Measurements from ENCODE around the gene FGD2. TPM values are rescaled to one million over a fixed set of nuclear protein-coding genes. Genes with fewer than 3 reads are reported as not detected.

FGD2 gene
- total and polyA plus RNA-seq, 9 of the 15 experiments (the other 6 are each of a cell fraction or from before 2014, with no cell fraction given) = 0.09 TPM; not detected in 8

- no peak for TF ChIP-seq ZNF318 (IDR thresholded peaks at IDR 0.05; ENCODE audit: borderline replicate concordance in 1 of 2, low read depth in 1 of 2)
- TF ChIP-seq ZBTB7A (IDR thresholded peaks at IDR 0.05; ENCODE audit: borderline replicate concordance, control insufficient read depth, low read depth, low read length) = peak; percentile 85
- TF ChIP-seq ZNF445 (CRISPR knock-in tag; IDR thresholded peaks at IDR 0.05; ENCODE audit: low read depth) = no peak
- TF ChIP-seq RBM39 (optimal IDR thresholded peaks at IDR 0.05; ENCODE audit: low read depth, low read length) = no peak
- no peak for TF ChIP-seq HMG20B (CRISPR knock-in tag; IDR thresholded peaks at IDR 0.05)
- no peak for TF ChIP-seq JUNB (CRISPR knock-in tag; conservative IDR thresholded peaks at IDR 0.05)
- peak; percentile 77 to 88 for TF ChIP-seq E2F6 (IDR thresholded peaks at IDR 0.05; ENCODE audit: borderline replicate concordance in 1 of 2, extremely low read depth in 1 of 2, insufficient read depth in 1 of 2, insufficient read length in 1 of 2, low read depth in 1 of 2, low read length in 1 of 2, poor library complexity in 1 of 2, severe bottlenecking in 1 of 2)
- TF ChIP-seq ILK (tag; IDR thresholded peaks at IDR 0.05; ENCODE audit: borderline replicate concordance, low read depth) = no peak
- TF ChIP-seq SMAD3 (CRISPR knock-in tag; conservative IDR thresholded peaks at IDR 0.05) = no peak
- TF ChIP-seq HINFP (tag; conservative IDR thresholded peaks at IDR 0.05; ENCODE audit: low read depth) = no peak
- no peak for TF ChIP-seq UBTF (IDR thresholded peaks at IDR 0.05; ENCODE audit: borderline replicate concordance in 1 of 2, low read depth in 2 of 2, low read length in 2 of 2)
These were observed 45.9 kb downstream of the FGD2 start (continued) for GRCh38 chr6:37051138-37052026.
